UCSD-AML1 (cell line): Measurements from ENCODE around the gene CCL27.

ENCODE experiments used
- DNase-seq: peaks from one replicate; lab custom pipeline; 2025; ENCODE audit not compliant: unreplicated experiment; lab: John Stamatoyannopoulos, UW

Gene CCL27

GRCh38 chr9:34662526-34663302, at the start of gene CCL27:
TSS of gene CCL27 (minus strand) at chr9:34662657. CDS start at chr9:34662633, 24 bp downstream.
- DNase-seq: no peak

DNA sequence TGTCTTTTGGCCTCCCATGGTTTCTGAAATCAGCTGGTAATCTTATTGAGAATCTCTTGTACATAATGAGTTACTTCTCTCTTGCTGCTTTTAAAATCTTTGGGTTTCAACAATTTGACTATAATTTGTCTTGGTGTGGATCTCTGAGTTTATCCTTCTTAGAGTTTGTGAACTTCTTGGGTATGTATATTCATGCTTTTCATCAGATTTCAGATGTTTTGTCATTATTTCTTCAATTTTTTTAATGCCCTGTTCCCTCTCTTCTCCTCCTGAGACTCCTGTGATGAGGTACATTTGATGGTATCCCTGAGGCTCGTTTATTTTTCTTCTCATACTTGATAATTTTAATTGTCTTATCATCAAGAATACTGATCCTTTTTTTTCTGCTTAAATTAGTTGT, 49.7 kb upstream of the CCL27 start:
- no peak for DNase-seq

GRCh38 chr9:34710023-34710422, 47.6 kb upstream of the CCL27 start, which contains the start of gene CCL21:
TSS of gene CCL21 (minus strand) at chr9:34710136. CDS start at chr9:34710066, 70 bp downstream.
- no peak for DNase-seq

DNA sequence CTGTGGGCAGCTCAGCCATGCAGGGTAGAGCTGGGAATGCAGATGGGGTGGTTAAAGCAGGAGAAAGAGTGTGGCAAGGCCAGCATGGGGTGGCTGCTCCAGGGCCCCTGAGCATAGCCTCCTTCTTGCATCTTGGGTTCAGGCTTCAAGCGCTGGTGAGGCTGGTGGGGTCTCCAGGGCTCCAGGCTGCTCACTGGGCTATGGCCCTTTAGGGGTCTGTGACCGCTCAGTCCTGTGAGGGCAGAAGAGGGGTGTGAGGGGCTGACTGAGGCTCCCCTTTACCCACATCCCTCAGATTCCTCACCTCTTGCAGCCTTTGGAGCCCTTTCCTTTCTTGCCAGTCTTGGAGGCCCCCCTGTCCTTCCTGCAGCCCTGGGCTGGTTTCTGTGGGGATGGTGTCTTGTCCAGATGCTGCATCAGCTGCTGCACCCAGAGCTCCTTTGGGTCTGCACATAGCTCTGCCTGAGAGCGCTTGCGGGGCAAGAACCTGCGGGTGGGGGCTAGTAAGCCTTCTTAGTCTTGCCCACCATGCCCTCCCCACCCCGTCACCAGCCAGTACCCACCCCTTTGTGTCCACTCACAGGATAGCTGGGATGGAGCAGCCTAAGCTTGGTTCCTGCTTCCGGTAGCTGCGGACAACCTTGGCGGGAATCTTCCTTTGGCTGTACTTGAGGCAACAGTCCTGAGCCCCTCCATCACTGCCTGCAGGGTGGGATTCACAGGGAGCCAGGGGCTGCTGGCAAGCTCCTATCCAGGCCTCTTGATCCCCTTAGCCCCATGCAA, 46.9 kb upstream of the CCL27 start:
- no peak for DNase-seq

DNA sequence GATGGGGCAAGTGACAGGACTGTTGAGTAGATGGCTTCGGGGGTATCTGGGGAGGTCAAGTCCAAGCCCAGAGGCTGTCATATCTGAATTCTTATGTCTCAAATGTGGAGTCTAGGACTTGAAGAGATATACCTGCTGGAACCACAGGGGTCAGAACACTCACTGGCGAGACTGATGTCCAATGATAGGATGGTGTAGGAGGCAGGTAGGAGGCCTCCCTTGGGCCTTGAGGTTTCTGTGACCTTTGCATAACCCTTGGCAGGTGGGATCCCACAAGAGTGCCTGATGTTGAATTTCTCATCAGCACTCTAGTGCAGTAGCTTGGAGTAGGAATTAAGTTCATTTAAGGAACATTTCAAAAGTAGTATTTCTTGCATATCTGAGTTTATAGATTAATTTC, 44.7 kb upstream of the CCL27 start:
- DNase-seq: no peak

GRCh38 chr9:34701769-34702736, 39.6 kb upstream of the CCL27 start:
- DNase-seq: peak; percentile 79

GRCh38 chr9:34701023-34701768, 38.7 kb upstream of the CCL27 start:
- peak; percentile 71 for DNase-seq

- DNase-seq: no peak
These were observed 32.4 kb upstream of the CCL27 start for GRCh38 chr9:34694811-34695210.

DNA sequence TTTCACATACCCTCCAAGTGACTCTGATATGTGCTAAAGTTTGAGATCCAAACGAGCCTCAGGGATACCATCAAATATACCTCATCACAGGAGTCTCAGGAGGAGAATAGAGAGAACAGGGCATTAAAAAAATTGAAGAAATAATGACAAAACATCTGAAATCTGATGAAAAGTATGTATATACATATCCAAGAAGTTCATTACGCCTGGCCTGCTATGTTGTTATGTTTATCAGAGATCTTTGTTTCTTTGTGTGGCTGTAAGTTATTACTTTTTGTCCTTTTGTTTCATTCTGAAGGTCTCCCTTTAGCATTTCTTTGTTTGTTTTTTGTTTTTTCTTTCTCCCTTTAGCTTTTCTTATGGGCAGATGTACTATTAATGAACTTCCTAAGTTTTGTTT, 31.1 kb upstream of the CCL27 start:
- no peak for DNase-seq

DNA sequence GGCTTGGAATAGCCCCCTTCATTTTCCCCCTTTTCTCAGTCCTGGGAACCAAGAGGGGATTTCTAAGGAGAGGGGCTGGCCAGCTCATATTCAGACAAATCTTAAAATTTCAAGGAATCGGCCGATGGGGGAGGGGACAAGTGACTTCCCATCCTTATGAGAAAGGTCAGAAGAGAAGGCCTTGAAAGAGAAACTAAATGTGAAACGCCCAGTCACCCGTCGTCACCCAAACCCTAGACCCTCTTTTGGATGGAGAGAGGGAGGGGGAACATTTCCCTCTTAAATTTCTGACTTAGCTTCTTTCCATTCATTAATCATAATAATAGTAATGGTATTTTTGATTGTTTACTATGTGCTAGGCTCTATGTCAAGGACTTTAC, 29.5 kb upstream of the CCL27 start:
- no peak for DNase-seq

- peak; percentile 37 for DNase-seq
These were observed 28.8 kb upstream of the CCL27 start, which contains the start of gene CCL19 for GRCh38 chr9:34690983-34691935. TSS of gene CCL19 (minus strand) at chr9:34691276. CDS start at chr9:34691139, 137 bp downstream.

- DNase-seq: no peak
These were observed 27.1 kb upstream of the CCL27 start for GRCh38 chr9:34689512-34689911.

GRCh38 chr9:34689116-34689470, 26.6 kb upstream of the CCL27 start:
- no peak for DNase-seq

GRCh38 chr9:34688329-34689115, 26.1 kb upstream of the CCL27 start:
- no peak for DNase-seq

GRCh38 chr9:34687276-34688030, 25.0 kb upstream of the CCL27 start:
- no peak for DNase-seq

- no peak for DNase-seq
These were observed 24.3 kb upstream of the CCL27 start for GRCh38 chr9:34686732-34687131.

- no peak for DNase-seq
These were observed 23.8 kb upstream of the CCL27 start for GRCh38 chr9:34686231-34686630.

DNA sequence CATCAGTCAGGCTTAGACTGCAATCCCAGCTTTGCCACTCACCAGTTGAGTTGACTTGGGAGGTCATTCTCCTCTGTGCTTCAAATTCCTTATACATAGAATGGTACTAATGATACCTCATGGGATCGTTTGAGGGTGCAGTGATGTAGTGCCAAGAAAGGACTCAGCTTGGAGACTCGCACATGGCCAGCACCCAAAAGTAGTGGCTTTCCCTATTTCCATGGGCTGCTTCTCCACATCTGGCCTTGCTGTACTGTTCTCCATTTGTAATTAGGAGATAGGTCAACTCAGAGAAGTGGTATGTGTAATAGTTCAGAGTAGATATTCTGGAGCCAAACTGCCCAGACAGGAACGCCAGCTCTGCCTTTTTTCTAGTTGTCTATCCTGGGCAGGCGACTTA, 23.1 kb upstream of the CCL27 start:
- DNase-seq: no peak
